ENCODE data around the gene MEF2D.

MEF2D gene

GRCh38 chr1:156440654-156441437, 59.7 kb downstream of the MEF2D start:
- DNase-seq (ENCODE audit: low spot score) = no peak

- peak; percentile 66 for DNase-seq (ENCODE audit: low spot score)
These were observed 60.8 kb downstream of the MEF2D start for GRCh38 chr1:156439777-156440183.

- DNase-seq (ENCODE audit: low spot score) = peak; percentile 68
These were observed 61.4 kb downstream of the MEF2D start for GRCh38 chr1:156439036-156439776.

DNA sequence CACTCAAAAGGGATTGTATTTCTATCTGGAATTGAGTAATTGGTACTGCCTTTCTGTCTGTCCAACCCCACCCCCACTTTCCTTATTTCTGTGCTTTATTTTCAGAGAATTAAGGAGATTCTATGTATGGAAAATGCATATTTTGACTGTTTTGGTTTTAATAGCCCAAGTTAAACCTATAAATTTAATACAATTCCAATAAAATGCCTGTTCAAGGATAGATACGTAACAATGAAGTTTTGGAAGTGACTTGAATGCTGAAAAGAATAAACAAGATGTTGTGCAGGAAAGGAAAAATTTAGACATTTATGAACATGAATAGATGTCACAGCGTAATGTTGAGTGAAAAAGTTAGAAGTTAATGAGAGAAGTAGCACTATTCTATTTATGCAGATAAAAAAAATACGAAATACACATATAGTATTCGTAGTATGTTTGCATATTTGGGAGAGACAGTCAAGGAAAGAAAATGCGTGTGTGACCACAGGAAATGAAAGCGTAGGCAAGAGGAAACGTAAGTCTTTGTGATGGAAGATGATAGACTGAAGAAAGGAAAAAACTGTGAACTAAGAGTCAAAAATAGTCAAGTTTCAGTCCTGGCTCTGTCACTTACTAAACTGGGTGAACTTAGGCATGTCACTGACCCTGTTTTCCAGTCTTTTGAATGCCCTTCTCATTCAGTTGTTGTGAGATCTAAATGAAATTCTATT, 62.1 kb downstream of the MEF2D start:
- DNase-seq (ENCODE audit: low spot score) = no peak

DNA sequence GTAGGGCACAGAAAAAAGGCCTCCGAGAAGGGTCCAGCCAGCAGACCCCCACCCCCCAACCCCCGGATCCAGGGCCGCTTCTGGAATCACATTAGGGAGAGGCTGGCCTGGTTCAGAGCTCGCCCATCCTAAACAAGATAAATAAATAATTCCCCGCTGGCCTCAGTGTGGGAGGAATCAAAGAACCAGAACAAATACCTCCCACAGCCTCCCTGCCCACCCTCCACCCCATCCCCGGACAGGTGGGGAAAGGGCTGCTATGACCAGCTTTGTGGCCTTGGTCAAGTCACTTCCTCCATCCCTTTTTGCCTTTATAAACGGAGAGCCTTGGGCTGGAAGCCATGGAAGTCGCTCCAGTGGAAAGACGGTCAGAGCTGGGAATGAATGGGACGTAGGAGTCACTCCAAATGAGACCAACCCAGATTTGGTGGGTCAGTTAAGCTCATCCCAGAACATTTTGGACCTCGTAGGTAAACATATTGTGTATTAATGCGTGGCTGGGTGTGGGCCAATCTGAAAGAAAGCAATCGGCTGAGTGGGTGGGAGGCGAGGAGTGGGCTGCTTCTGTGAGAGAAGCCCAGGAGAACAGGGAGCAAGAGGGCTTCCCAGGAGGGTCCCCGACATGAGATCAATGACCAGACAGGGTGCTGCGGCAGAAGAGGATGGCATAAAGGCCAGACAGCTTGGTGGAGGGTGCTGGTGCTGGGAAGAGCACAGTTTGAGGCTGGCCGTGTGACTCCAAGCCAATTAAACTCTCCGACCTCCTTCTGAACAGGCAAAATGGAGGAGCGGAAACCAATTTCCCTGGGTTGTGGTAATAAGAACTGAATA, 63.3 kb downstream of the MEF2D start:
- no peak for DNase-seq (ENCODE audit: low spot score)

GRCh38 chr1:156436141-156437036, 64.2 kb downstream of the MEF2D start:
- DNase-seq (ENCODE audit: low spot score) = no peak

DNA sequence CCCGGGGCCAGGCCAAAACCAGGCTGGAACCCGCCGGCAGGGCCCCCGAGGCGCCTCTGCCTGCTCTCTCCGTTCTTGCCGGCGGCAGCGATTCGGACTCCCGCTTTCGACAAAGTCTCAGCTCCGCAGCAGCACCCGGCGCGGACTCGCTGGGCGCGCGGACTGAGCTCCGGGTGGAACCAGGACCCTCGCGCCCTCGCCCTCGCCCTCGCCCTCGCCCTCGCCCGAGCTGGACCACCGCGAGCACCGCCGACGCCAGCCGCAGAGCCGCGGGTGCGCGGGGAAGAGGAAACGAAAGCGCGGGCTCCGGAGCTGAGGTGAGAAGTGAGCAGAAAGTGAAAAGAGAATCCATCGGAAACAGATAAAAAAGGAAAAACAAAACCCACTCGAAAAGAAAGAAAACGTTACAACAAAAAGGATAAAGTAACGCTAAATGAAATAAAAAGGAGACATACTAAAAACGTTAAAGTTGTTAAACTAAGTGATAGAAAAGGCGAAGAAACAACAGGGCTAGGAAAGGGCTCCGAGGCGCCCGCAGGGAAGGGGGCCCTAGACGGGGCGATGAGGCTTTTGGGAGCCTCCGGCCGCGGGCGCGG, 64.9 kb downstream of the MEF2D start:
- DNase-seq (ENCODE audit: low spot score) = no peak

- DNase-seq (ENCODE audit: low spot score) = no peak
These were observed 65.5 kb downstream of the MEF2D start for GRCh38 chr1:156434989-156435544.

- no peak for DNase-seq (ENCODE audit: low spot score)
These were observed 67.0 kb downstream of the MEF2D start for GRCh38 chr1:156433602-156434001.

- DNase-seq (ENCODE audit: low spot score) = no peak
These were observed 67.5 kb downstream of the MEF2D start for GRCh38 chr1:156433032-156433431.

- no peak for DNase-seq (ENCODE audit: low spot score)
These were observed 67.9 kb downstream of the MEF2D start for GRCh38 chr1:156432669-156433018.

DNA sequence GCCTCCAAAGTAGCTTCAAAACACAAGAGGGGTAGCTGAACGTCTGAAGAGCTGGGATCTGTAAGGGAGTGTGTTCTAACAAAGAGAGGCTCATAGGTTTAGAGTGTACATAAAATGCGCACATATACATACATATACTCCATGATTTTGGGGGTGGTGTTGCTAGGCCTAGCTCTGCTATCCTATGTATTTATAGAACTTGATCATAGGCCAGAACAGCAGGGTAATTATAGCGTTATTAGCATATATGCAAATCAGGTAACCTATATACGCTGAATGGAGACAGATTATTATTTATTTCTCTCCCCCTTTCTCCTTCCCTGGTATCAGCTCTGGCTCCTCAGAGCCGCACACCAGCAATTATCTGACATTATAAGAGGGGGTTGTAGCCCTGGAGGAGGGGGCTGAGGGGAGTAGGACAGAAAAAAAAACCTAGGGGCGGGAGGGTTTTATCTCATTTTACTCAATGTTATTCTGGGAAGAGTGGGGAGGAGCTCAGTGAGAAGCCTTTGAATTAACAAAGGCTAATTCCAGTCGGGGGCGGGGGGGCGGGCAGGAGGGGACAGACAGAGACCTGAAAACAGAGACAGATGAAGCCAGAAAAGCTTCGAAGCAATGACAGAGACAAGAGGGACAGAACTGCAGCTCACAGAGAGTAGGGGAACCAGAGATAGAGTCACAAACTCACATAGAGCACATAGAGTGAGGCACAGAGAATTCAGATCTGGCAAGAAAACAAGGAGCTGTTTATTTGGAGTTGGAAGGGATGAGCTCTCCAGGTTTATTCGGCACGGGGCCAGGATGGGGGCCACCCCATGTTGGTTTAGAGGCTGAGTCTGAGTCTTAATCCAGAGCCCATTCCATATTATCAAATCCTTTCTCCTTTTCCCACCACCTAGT, 68.6 kb downstream of the MEF2D start:
- peak; percentile 76 for DNase-seq (ENCODE audit: low spot score)

GRCh38 chr1:156431366-156431765, 69.2 kb downstream of the MEF2D start:
- peak; percentile 31 for DNase-seq (ENCODE audit: low spot score)

DNA sequence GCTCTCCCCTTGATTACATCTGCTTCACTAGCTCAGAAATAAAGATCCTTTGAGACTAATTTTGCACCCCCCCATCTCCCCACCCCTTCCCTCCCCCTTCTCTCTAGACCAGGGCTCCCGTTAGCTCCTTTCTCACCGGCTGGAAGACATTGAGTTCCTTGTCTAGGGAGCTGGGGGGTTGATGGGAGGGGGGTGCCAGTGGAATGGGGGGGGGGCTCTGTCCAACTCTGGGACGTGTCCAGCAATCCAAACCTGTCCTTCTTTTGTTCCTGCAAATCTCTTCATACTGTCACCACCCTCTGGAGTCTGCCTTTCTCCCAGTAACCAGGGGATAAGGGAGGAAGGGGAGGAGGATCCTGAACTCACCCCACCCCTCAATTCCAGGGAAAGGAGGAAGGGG, 69.7 kb downstream of the MEF2D start:
- peak; percentile 32 for DNase-seq (ENCODE audit: low spot score)

DNA sequence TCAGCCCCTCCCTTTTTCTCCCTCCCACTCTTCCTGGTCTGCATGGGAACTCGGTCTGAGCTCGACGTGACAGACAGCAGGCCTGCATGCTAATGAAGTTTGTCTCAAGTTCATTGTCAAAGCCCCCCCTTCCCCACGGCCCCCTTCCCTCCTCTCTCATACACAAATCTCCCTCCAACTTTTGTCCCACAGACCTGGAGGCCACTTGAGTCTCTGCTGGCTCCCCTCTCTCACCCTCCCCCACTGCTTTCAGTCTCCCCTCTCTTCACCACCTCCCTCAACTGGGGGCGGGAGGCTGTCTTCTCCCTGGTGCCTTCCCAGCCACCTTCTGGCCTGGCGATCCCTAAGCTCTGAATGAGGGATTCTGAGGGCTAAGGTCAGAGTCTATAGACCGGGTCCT, 70.3 kb downstream of the MEF2D start:
- DNase-seq (ENCODE audit: low spot score) = peak; percentile 39

GRCh38 chr1:156429313-156430060, 71.1 kb downstream of the MEF2D start:
- DNase-seq (ENCODE audit: low spot score) = peak; percentile 28

DNA sequence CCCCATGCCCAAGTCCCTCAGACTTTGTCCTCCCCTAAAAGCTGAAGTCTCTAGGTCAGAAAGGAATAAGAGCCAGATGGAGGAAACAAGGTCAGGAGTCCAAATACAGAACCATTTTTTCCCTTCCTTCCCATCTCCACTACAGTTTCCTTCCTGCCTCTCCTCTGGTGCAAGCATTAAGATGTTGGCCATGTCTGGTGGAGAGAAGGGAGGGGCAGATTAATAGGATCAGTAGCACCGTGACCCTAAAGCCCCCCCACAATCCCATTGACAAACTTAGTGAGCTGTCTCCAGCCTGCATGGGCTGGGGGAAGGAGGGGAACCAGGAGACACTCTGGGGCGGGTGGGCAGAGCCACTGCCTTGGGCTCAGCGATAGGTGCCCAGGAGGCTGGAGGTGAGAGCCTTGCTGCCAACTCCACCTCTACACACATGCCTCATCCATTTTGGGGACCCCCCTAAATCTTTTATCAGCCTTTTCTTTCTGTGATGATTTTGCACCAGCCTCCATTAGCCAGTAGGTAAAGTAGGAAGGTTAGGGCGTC, 71.8 kb downstream of the MEF2D start:
- DNase-seq (ENCODE audit: low spot score) = peak; percentile 33

- DNase-seq (ENCODE audit: low spot score) = no peak
These were observed 72.6 kb downstream of the MEF2D start for GRCh38 chr1:156427957-156428356.
